Psoas muscle (tissue), 8 donors: ENCODE measurements around the gene SLC47A2. TPM values are rescaled to one million over a fixed set of nuclear protein-coding genes. Genes with fewer than 3 reads are reported as not detected.

Experiments
- ATAC-seq, 4 donors: fragments of 200-7000 bp; cut with Tn5 transposase; one replicate each; pipeline ENCODE4 v1.9.1; 2020; ENCODE audit warnings: moderate library complexity in 3 of 4, mild to moderate bottlenecking in 2 of 4
- DNase-seq, 2 donors: peaks; one replicate each; pipeline ENCODE4 v3.0.0-alpha.2; 2020
- H3K27ac ChIP-seq: fragments of 200-600 bp; one replicate; pipeline ENCODE4 v1.8.0; 2022
- H3K27me3 ChIP-seq, 3 donors: fragments of 200-600 bp in 1 of 3; one replicate each; pipeline versions ENCODE4 v1.6.1 to v1.8.0; 2013 to 2022; ENCODE audit warnings: low read length in 2 of 3, mild to moderate bottlenecking in 2 of 3, moderate library complexity in 1 of 3; ENCODE audit not compliant: insufficient read depth in 3 of 3
- H3K36me3 ChIP-seq, 2 donors: fragments of 200-600 bp in 1 of 2; one replicate each; pipeline versions ENCODE4 v1.6.1 to v1.8.0; 2013 to 2022; ENCODE audit warnings: low read depth in 1 of 2, mild to moderate bottlenecking in 1 of 2, moderate library complexity in 1 of 2; ENCODE audit not compliant: insufficient read depth in 1 of 2
- H3K4me1 ChIP-seq: fragments of 200-600 bp; one replicate; pipeline ENCODE4 v1.8.0; 2022
- H3K4me3 ChIP-seq: fragments of 200-600 bp; one replicate; pipeline ENCODE4 v1.8.0; 2022; ENCODE audit warnings: mild to moderate bottlenecking
- H3K9me3 ChIP-seq: fragments of 200-600 bp; one replicate; pipeline ENCODE4 v1.8.0; 2022
- CTCF ChIP-seq: fragments of 200-600 bp; IDR thresholded peaks from one replicate; pipeline ENCODE4 v1.8.0; 2022; ENCODE audit warnings: antibody characterized with exemption
- WGBS, 3 donors: extraction: QIAGEN DNeasy Blood & Tissue Kit; methylation state at CpG; one replicate each; pipeline versions ENCODE4 v1.1.6 to v1.1.7; 2013; 5-methylcytosine and 5-hydroxymethylcytosine counted together
- intact Hi-C, 2 donors: fragments of 100-400 bp; cut with DNase I; formaldehyde crosslinking; loops; one replicate each; pipeline versions ENCODE4 v1.11.0 to v1.14.2; 2022
- polyA plus RNA-seq, 3 donors: library from polyadenylated mRNA; stranded (reverse); fragments of 200-250 nt; gene quantifications; one replicate each; pipeline ENCODE4 v1.2.3, GENCODE V29; 2013
- total RNA-seq, 4 donors: library from RNA; stranded (reverse); fragmentation: NEBNext Ultra II Directional in 2 of 4; extraction: Animal tissue kit (Norgen Biotek cat#: 25700) in 2 of 4; gene quantifications; one replicate each; pipeline versions ENCODE4 v1.2.1 to v1.2.4, GENCODE V29; 2021 to 2023
- donor health status: healthy with polysubstance abuse.
- donor health status: DM: no; HTN: no; CAD: no; lungs with moderate emphysema.
- donor health status: Bipolar disorder and iron deficiency.
- donor health status: healthy.
- donor health status: DM: yes; HTN: yes; CAD: no.
- donor health status: DM: no; HTN: no; CAD: no.
- donor health status: DM: no; HTN: no; CAD: no.
- donor health status: DM: yes; HTN: yes; CAD: no.

SLC47A2 gene
- total and polyA plus RNA-seq, 7 donors: 0.01 to 1.1 (median 0.06) TPM; not detected in 3

GRCh38 chr17:19748807-19749193 lies 32.4 kb upstream of the SLC47A2 start:
- TF ChIP-seq CTCF: no peak
- no peaks in the 10 kb centered on the region for H3K9me3 ChIP-seq
- ATAC-seq: no peak
- intact Hi-C loops: no loop called here
- no peak overlapping the region for H3K4me3 ChIP-seq
- WGBS, 3 donors: 79 to 83% (median 82%) methylated on average over 13 of the region's 13 CpGs
- peaks cover 20% of the 10 kb centered on the region for H3K4me1 ChIP-seq
- DNase-seq: no peak
- H3K27me3 ChIP-seq: no peaks in the 10 kb centered on the region
- no peaks in the 10 kb centered on the region for H3K36me3 ChIP-seq
- H3K27ac ChIP-seq: no peak overlapping the region

- DNase-seq: no peak
- no peak for TF ChIP-seq CTCF
- Histone ChIP-seq H3K27ac (no peak within 1 kb of the TSS), H3K4me3 (no peak within 1 kb of the TSS), H3K4me1 (peaks cover 14% of the 10 kb centered on the region), H3K9me3 (no peaks in the 10 kb centered on the region), H3K36me3 (no peaks in the 10 kb centered on the region), H3K27me3 (no peaks in the 10 kb centered on the region)
- 40 to 43% (median 41%) methylated on average over 25 of the region's 25 CpGs for WGBS, 3 donors
- intact Hi-C loops: no loop called here
- ATAC-seq: no peak
Observed at GRCh38 chr17:19747829-19748806, 31.7 kb upstream of the SLC47A2 start, which contains the start of gene ALDH3A1. TSS of gene ALDH3A1 (minus strand) at chr17:19748298. CDS start at chr17:19745129, 3,169 bp downstream.

GRCh38 chr17:19747159-19747719 lies 30.9 kb upstream of the SLC47A2 start:
- no peak overlapping the region for H3K27ac ChIP-seq
- TF ChIP-seq CTCF: no peak
- no peak overlapping the region for H3K4me3 ChIP-seq
- no peaks in the 10 kb centered on the region for H3K9me3 ChIP-seq
- H3K36me3 ChIP-seq: no peaks in the 10 kb centered on the region
- DNase-seq (no peak), ATAC-seq (no peak)
- peaks cover 7% of the 10 kb centered on the region for H3K4me1 ChIP-seq
- WGBS, 3 donors: 94 to 95% (median 95%) methylated on average over 13 of the region's 13 CpGs
- intact Hi-C loops: no loop called here
- no peaks in the 10 kb centered on the region for H3K27me3 ChIP-seq

GRCh38 chr17:19746517-19746916 lies 30.1 kb upstream of the SLC47A2 start:
- TF ChIP-seq CTCF: no peak
- DNase-seq (no peak), ATAC-seq (no peak)
- no peak overlapping the region for H3K4me3 ChIP-seq
- H3K9me3 ChIP-seq: no peaks in the 10 kb centered on the region
- intact Hi-C loops: no loop called here
- no peaks in the 10 kb centered on the region for H3K27me3 ChIP-seq
- peaks cover 6% of the 10 kb centered on the region for H3K4me1 ChIP-seq
- WGBS, 3 donors: 90 to 94% (median 94%) methylated on average over 20 of the region's 20 CpGs
- no peaks in the 10 kb centered on the region for H3K36me3 ChIP-seq
- H3K27ac ChIP-seq: no peak overlapping the region
